Lower leg skin (tissue), 3 donors: ENCODE results near the gene FSTL5.

Experiments used
- POLR2A ChIP-seq, 2 donors: fragments of 450-650 bp; IDR thresholded peaks; one replicate each; pipeline ENCODE4 v1.6.1; 2016 to 2017; ENCODE audit warnings: antibody characterized with exemption in 2 of 2, mild to moderate bottlenecking in 1 of 2, moderate library complexity in 1 of 2
- TF ChIP-seq, protein P1 (sequence below), 3 donors: fragments of 450-650 bp; IDR thresholded peaks; one replicate each; pipeline ENCODE4 v1.5.1; 2016; ENCODE audit warnings: antibody characterized with exemption in 3 of 3, mild to moderate bottlenecking in 3 of 3, moderate library complexity in 2 of 3

DNA sequence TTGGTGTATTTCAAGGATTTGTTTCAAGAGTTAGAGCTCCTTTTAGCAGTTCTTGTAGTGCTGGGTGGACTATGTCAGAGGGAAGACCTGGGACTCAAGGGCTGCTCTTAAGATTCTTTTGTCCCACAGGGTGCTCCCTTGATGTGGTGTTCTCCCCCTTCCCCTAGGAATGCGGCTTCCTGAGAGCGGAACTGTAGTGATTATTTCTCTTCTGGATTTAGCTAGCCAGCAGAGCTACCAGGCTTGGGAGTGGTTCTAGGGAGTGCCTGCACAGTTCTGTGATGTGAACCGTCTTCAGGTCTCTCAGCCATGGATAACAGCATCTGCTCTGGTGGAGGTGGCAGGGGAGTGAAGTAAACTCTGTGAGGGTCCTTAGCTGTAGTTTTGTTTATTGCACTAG lies 336.8 kb downstream of the FSTL5 start:
- TF ChIP-seq, protein P1, sequence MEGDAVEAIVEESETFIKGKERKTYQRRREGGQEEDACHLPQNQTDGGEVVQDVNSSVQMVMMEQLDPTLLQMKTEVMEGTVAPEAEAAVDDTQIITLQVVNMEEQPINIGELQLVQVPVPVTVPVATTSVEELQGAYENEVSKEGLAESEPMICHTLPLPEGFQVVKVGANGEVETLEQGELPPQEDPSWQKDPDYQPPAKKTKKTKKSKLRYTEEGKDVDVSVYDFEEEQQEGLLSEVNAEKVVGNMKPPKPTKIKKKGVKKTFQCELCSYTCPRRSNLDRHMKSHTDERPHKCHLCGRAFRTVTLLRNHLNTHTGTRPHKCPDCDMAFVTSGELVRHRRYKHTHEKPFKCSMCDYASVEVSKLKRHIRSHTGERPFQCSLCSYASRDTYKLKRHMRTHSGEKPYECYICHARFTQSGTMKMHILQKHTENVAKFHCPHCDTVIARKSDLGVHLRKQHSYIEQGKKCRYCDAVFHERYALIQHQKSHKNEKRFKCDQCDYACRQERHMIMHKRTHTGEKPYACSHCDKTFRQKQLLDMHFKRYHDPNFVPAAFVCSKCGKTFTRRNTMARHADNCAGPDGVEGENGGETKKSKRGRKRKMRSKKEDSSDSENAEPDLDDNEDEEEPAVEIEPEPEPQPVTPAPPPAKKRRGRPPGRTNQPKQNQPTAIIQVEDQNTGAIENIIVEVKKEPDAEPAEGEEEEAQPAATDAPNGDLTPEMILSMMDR (IDR thresholded peaks at IDR 0.05): no peak
- TF ChIP-seq POLR2A (IDR thresholded peaks at IDR 0.05): no peak
